Iris pigment epithelial cell (primary cell): ENCODE data around the gene NODAL.
"Not testable (repeated sequence)": the region's sequence is repeated elsewhere in the genome, so short reads cannot be mapped to it uniquely, and the experiment has no call there.

Experiments
- DNase-seq: peaks from one replicate; pipeline ENCODE4 v3.0.0-alpha.2; 2011; ENCODE audit warnings: low read depth

The NODAL gene

DNA sequence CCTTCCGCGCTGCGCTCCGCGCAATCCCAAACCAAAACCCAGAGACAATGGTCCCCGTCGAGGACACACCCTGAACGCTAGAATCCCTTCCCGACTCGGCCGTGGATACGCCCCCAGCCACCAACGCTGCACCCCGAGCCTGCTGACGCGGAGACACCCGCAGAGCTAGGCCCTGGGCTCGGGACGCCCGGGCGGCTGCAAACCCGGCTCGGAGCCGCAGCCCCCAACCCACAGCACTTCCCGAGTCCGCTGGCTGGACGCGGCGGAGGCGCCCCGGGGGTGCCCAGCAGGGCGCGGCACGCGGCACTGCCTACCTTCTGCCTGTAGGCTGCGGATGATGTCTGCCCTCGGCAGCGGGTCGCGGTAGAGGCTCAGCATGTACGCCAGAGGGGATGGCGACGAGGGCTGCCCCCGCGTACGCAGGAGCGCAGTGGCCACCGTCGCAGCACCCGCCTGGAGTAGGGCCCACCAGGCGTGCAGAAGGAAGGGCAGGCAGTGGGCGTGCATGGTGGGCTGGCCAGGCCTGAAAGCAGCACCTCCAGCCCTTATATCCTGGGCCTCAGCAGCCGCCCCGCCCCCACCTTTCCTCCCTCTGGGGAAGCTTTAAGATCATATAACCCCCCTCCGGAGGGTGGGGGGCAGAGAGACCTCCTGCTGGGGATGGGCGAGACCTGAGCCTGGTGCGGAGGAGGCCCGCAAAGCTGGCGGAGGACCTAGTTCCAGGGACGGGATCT is at the start of gene NODAL:
Gene NODAL (minus strand): TSS at position 521 of the 734 bp plus-strand sequence. CDS start 14 bp downstream, at position 507.
- no peak for DNase-seq

DNA sequence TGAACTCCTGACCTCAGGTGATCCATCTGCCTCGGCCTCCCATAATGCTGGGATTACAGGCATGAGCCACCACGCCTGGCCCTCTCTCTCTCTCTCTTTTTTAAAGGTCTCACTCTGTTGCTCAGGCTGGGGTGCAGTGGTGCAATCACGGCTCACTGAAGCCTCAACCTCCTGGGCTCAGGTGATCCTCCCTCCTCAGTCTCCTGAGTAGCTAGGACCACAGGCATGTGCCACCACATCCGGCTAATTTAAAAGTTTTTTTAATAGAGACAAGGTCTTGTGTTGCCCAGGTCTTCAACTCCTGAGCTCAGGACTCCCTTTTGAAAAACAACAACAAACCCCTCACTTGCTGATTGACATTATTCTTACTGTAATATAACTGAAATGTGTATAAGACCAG is 48.7 kb upstream of the NODAL start:
- DNase-seq, result no peak

- no peak for DNase-seq
Observed at GRCh38 chr10:70487824-70488223, 46.3 kb upstream of the NODAL start.

GRCh38 chr10:70483872-70484271 is 42.4 kb upstream of the NODAL start:
- not testable (repeated sequence) for DNase-seq

- DNase-seq, result no peak
Observed at GRCh38 chr10:70482982-70483760, 41.7 kb upstream of the NODAL start.

GRCh38 chr10:70481831-70482530 is 40.5 kb upstream of the NODAL start:
- DNase-seq, result no peak

DNA sequence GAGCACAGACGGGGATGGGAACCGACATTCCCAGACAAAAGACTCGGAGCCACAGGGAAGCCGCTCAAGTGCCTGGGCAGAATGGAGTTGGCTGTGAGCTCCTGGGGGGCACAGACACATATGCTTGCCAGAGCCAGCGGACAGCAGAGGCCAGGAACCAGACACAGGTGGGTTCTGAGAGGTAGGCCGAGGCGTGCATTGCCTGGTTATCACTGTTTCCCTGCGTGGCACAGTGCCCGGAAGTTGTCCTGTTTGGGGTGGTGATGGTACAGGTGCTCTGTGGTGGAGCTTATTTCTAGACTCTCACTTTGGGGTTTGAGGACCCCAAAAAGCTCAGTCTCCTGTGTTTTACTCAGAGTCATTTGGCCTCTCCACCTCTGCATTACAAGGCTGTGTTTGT is 39.6 kb upstream of the NODAL start:
- DNase-seq, result no peak

GRCh38 chr10:70480239-70480861 is 38.9 kb upstream of the NODAL start:
- DNase-seq, result no peak

- no peak for DNase-seq
Observed at GRCh38 chr10:70479626-70480238, 38.3 kb upstream of the NODAL start.

GRCh38 chr10:70479165-70479581 is 37.7 kb upstream of the NODAL start:
- DNase-seq, result no peak

DNA sequence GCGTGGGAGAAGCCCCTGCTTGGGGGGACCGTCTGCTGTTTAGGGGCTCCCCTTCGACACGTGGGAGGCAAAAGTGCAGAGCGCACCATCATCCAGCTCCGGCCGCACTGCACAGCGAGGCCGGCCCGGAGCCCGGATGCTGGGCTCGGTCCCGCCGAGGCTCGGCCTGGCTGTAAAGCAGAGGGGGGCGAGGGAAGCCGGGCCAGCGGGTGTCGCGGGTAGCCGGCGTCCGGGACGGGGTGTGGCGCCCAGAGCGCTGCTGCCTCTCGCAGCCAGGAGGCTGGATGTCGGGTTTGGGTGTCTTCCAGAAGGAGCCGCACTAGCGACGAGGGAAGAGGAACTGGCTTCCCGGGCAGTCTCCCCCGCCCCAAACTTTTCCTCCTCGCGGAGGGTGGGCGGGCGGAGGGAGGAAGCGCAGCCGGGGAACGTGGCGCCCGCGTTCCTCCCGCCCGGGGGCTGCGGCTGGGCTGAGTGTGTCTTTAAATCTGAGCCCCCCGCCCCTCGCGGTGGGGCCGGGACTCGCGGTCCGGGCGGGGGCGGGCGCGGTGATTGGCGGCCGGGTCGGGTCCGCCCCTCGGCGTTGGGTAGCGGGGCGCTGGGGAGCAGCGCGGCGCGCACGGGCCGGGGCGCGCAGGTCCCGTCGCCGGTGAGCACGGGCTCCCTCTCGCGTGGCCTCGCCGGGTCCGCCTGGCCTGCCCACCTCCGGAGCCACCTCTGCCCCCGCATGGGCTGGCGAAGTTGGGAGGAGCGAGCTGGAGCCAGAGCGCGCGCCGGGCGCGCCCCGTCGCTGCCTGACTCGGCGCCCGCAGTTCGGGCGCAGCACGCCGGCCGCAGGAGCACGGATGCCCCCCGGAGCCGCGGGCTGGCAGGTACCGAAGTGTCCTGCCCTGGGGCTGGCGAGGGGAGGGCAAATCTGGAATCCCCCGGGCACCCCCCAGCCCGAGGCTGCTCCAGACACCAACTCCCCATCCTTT is 37.0 kb upstream of the NODAL start, which contains the start of gene PALD1:
Gene PALD1 (plus strand): TSS at position 577 of the 974 bp plus-strand sequence. CDS start 47,185 bp downstream, outside the sequence.
- DNase-seq, result peak; percentile 19

DNA sequence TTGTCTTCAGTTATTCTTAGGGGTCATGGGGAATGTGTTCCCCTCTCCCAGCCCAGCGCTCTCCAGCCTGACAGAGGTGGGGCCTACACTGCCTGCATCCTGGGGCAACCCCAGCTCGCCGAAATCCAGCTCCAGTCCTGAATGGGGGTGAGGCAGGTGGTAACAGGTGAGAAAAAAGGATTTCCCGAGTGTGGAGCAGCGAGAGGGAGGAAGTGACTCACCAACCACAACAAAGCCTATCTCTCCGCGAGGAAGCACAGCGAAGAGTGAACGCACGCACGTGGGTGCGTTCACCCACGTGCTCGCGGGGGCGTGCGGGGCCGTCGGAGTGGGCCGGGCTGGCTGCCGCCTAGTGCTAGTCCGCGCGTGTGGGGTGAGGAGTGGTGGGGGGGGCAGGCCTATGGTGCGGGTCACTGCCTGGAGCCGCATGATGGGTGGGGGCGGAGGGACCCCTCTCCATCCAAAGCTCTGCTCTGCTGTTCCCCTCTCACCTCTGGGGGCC is 36.2 kb upstream of the NODAL start:
- DNase-seq, result peak; percentile 39

GRCh38 chr10:70476249-70477035 is 35.0 kb upstream of the NODAL start:
- DNase-seq, result no peak

GRCh38 chr10:70475661-70476060 is 34.2 kb upstream of the NODAL start:
- DNase-seq, result no peak

GRCh38 chr10:70474780-70475179 is 33.3 kb upstream of the NODAL start:
- DNase-seq, result no peak

DNA sequence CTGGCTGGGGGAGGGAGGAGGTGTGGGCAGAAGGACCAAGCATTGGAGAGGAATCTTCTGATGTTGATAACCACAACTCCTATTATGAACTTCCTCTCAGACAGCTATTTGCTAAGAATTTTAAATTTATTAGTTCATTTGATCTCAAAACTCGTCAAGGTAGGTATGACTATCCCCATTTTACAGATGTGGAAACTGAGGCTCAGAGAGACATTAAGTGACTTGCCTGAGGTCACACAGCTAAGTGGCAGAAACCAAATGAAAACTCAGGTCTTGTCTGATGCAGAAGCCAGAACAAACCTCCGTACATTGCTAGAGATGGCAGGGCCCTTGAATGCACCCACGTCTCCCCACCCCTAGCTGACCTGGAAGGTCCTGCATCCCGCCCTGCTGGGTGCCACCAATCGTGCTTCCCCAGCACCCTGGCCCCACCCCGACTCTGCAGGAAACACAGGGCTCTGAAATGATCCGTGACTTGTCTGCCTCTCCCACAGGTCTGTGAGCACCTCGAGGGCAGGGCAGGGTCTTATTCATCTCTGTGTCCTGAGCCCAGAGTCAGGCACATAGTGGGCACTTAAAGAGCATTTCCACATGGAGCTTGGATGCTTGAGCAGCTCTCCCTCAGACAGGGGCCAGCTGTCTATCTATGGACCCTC is 31.4 kb upstream of the NODAL start:
- no peak for DNase-seq

GRCh38 chr10:70466951-70467350 is 25.5 kb upstream of the NODAL start:
- no peak for DNase-seq

DNA sequence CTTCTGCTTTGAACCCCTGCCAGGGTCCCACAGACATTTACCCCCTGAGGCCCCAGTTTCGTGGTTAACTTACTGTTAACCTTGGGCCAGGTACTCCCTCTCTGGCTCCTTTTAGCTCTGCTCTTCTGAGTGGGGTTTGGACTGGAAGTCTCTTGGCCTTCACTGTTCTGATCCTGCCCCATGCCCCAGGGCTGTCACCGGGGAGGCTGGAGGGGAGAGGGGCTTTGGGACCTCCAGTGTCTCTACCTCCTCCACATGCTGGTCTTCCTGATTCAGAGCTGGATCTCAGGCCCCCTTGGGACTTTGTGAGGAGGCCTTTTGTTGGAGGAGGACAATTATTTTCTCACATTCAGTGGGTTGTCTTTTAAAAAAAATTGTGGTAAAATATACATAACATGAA is 24.4 kb upstream of the NODAL start:
- no peak for DNase-seq

DNA sequence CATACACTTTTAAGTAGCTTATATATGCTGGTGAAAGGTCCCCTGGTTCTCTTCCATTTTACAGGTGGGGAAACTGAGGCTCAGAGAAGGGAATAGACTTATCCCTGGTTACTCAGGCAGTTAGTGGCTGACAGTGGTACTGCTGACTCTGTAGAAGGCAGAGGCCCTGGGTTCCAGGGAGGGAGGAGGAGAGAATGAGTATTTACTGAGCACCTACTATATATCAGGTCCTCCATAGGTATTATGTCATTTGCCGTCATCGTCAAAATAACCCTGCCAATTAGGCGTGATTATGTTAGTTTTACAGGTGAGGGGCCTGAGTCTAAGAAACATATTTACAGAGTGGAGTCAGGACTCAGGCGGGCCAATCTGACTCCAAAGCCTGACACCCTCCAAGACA is 23.8 kb upstream of the NODAL start:
- DNase-seq, result no peak
